GM12891 (cell line): ENCODE results near the gene OR2B6.

Source experiments
- POLR2A ChIP-seq: IDR thresholded peaks from 2 replicates; pipeline ENCODE4 v1.6.1; 2011; ENCODE audit warnings: low read depth, low read length, control low read depth
- POLR2AphosphoS5 ChIP-seq: IDR thresholded peaks from 2 replicates; pipeline ENCODE4 v1.6.1; 2011; ENCODE audit warnings: low read depth, low read length, control low read depth
- SPI1 ChIP-seq: IDR thresholded peaks from 2 replicates; pipeline ENCODE4 v1.6.1; 2011; ENCODE audit warnings: low read depth, low read length, control low read depth
- TAF1 ChIP-seq: IDR thresholded peaks from 2 replicates; pipeline ENCODE4 v1.6.1; 2011; ENCODE audit warnings: low read depth, low read length, control low read depth

DNA sequence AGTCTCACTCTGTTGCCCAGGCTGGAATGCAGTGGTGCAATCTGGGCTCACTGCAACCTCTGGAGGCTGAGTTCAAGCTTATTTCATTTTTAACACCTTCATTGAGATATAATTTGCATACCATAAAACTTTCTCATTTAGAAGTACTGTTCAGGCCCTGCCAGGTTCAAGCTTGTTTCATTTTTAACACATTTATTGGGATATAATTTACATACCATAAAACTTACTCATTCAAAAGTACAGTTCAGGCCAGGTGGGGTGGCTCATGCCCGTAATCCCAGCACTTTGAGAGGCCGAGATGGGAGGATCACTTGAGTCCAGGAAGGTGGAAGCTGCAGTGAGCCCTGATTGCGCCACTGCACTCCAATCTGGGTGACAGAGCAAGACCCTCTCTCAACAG, 5.5 kb downstream of the OR2B6 start:
- TF ChIP-seq POLR2AphosphoS5, result no peak
- no peak for TF ChIP-seq TAF1
- TF ChIP-seq POLR2A, result no peak
- no peak for TF ChIP-seq SPI1
